ENCODE results near the gene IBA57.

GRCh38 chr1:228139931-228140723 is 25.5 kb upstream of the IBA57 start, which contains the start of gene GUK1:
- TF ChIP-seq CTCF (IDR thresholded peaks at IDR 0.05) = no peak; the same call in 1 of the 2 replicates
- TF ChIP-seq SIN3A (IDR thresholded peaks at IDR 0.05; ENCODE audit: borderline replicate concordance, low read depth, low read length) = peak; percentile 88; the same call in 1 of the 2 replicates
- TF ChIP-seq, protein P1, sequence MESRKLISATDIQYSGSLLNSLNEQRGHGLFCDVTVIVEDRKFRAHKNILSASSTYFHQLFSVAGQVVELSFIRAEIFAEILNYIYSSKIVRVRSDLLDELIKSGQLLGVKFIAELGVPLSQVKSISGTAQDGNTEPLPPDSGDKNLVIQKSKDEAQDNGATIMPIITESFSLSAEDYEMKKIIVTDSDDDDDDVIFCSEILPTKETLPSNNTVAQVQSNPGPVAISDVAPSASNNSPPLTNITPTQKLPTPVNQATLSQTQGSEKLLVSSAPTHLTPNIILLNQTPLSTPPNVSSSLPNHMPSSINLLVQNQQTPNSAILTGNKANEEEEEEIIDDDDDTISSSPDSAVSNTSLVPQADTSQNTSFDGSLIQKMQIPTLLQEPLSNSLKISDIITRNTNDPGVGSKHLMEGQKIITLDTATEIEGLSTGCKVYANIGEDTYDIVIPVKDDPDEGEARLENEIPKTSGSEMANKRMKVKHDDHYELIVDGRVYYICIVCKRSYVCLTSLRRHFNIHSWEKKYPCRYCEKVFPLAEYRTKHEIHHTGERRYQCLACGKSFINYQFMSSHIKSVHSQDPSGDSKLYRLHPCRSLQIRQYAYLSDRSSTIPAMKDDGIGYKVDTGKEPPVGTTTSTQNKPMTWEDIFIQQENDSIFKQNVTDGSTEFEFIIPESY (IDR thresholded peaks at IDR 0.05; ENCODE audit: borderline replicate concordance, low read depth) = no peak
- no peak for TF ChIP-seq USF2 (IDR thresholded peaks at IDR 0.05; ENCODE audit: borderline replicate concordance, low read depth, low read length)
- 0 out of 2 replicates have a peak, but pooled peaks have one; percentile 7 for TF ChIP-seq RCOR1 (IDR thresholded peaks at IDR 0.05; ENCODE audit: low read length)
